ENCODE results near the gene PEAK1.

PEAK1 gene

GRCh38 chr15:77168616-77169015 lies 251.3 kb downstream of the PEAK1 start:
- no peak overlapping the region for H3K27ac ChIP-seq (replicated peaks)
- TF ChIP-seq GABPA (IDR thresholded peaks at IDR 0.05; ENCODE audit: low read depth) (no peak), SPI1 (IDR thresholded peaks at IDR 0.05; ENCODE audit: borderline replicate concordance, low read depth) (no peak), CTCF (IDR thresholded peaks at IDR 0.05; ENCODE audit: insufficient read depth, low read length) (no peak), POLR2AphosphoS5 (IDR thresholded peaks at IDR 0.05; ENCODE audit: low read depth) (no peak)
- TF ChIP-seq, protein P1, sequence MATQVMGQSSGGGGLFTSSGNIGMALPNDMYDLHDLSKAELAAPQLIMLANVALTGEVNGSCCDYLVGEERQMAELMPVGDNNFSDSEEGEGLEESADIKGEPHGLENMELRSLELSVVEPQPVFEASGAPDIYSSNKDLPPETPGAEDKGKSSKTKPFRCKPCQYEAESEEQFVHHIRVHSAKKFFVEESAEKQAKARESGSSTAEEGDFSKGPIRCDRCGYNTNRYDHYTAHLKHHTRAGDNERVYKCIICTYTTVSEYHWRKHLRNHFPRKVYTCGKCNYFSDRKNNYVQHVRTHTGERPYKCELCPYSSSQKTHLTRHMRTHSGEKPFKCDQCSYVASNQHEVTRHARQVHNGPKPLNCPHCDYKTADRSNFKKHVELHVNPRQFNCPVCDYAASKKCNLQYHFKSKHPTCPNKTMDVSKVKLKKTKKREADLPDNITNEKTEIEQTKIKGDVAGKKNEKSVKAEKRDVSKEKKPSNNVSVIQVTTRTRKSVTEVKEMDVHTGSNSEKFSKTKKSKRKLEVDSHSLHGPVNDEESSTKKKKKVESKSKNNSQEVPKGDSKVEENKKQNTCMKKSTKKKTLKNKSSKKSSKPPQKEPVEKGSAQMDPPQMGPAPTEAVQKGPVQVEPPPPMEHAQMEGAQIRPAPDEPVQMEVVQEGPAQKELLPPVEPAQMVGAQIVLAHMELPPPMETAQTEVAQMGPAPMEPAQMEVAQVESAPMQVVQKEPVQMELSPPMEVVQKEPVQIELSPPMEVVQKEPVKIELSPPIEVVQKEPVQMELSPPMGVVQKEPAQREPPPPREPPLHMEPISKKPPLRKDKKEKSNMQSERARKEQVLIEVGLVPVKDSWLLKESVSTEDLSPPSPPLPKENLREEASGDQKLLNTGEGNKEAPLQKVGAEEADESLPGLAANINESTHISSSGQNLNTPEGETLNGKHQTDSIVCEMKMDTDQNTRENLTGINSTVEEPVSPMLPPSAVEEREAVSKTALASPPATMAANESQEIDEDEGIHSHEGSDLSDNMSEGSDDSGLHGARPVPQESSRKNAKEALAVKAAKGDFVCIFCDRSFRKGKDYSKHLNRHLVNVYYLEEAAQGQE (IDR thresholded peaks at IDR 0.05; ENCODE audit: insufficient replicate concordance, low read depth): no peak
- no peak overlapping the region for H3K4me3 ChIP-seq (replicated peaks; ENCODE audit: insufficient read depth, low read length)
- H3K27me3 ChIP-seq (ENCODE audit: insufficient read depth, poor library complexity, severe bottlenecking): no peaks in the 10 kb centered on the region
- DNase-seq (ENCODE audit: low read depth in 1 of 2, low spot score in 1 of 2): no peak

DNA sequence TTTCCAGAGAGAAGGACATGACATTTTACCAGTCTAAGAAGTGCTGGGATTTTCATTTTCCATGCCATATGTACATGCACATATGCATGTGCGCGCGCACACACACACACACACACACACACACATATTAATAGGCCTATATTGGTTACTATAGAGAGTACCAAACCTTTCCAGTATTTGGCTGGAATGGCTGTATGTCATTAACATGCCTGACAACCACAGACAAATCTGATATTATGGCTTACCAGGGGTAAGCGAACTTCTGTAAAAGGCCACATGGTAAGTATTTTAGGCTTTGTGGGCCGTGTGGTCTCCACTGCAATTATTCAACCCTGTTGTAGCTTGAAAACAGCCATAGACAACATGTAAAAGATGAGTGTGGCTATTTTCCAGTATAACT lies 251.8 kb downstream of the PEAK1 start:
- Histone ChIP-seq H3K27ac (replicated peaks) (no peak overlapping the region), H3K27me3 (ENCODE audit: insufficient read depth, poor library complexity, severe bottlenecking) (no peaks in the 10 kb centered on the region), H3K4me3 (replicated peaks; ENCODE audit: insufficient read depth, low read length) (no peak overlapping the region)
- TF ChIP-seq SPI1 (IDR thresholded peaks at IDR 0.05; ENCODE audit: borderline replicate concordance, low read depth) (no peak), CTCF (IDR thresholded peaks at IDR 0.05; ENCODE audit: insufficient read depth, low read length) (no peak), GABPA (IDR thresholded peaks at IDR 0.05; ENCODE audit: low read depth) (no peak), POLR2AphosphoS5 (IDR thresholded peaks at IDR 0.05; ENCODE audit: low read depth) (no peak)
- TF ChIP-seq, protein P1 (IDR thresholded peaks at IDR 0.05; ENCODE audit: insufficient replicate concordance, low read depth): no peak
- DNase-seq (ENCODE audit: low read depth in 1 of 2, low spot score in 1 of 2): no peak

DNA sequence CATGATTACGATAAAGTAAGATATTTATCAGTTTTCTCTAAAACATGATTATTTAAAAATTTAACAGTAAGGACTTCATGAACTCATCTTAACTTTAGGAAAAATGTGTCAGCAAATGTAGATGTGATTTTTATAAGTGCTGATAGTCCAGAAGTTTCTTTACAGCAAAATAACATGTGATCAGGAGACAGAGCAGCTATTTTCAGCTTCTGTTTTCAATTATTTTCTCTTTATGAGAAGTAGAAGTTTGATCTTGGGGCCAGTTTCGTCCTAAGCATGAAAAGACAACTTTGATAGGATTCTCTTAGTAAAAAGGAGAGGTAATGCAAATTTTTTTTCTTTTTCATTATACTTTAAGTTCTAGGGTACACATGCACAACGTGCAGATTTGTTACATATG lies 252.5 kb downstream of the PEAK1 start:
- Histone ChIP-seq H3K4me3 (replicated peaks; ENCODE audit: insufficient read depth, low read length) (no peak overlapping the region), H3K27ac (replicated peaks) (no peak overlapping the region), H3K27me3 (ENCODE audit: insufficient read depth, poor library complexity, severe bottlenecking) (no peaks in the 10 kb centered on the region)
- DNase-seq (ENCODE audit: low read depth in 1 of 2, low spot score in 1 of 2): no peak
- no peak for TF ChIP-seq GABPA (IDR thresholded peaks at IDR 0.05; ENCODE audit: low read depth)
- no peak for TF ChIP-seq POLR2AphosphoS5 (IDR thresholded peaks at IDR 0.05; ENCODE audit: low read depth)
- TF ChIP-seq, protein P1 (IDR thresholded peaks at IDR 0.05; ENCODE audit: insufficient replicate concordance, low read depth): no peak
- TF ChIP-seq CTCF (IDR thresholded peaks at IDR 0.05; ENCODE audit: insufficient read depth, low read length): no peak
- no peak for TF ChIP-seq SPI1 (IDR thresholded peaks at IDR 0.05; ENCODE audit: borderline replicate concordance, low read depth)
